ENCODE data around the gene GTPBP4.

The GTPBP4 gene

DNA sequence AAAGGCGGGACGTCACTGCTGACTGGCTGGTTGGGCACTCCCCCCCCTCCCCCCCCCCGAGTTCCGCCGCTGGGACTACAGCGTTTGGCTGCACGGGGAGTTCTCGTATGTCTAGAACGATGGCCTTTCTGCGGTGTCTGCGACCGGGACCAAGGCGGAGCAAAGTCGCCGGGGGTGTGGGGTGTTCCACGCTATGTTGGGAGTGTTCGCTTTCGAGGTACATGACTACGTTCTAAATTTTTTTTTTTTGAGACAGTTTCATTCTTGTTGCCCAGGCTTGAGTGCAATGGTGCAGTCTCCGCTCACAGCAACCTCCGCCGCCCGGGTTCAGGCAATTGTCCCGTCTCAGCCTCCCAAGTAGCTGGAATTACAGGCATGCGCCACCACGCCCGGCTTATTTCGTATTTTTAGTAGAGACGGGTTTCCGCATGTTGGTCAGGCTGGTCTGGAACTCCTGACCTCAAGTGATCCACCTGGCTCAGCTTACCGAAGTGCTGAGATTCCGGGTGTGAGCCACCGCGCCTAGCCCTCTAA is 61.3 kb downstream of the GTPBP4 start:
- H3K36me3 ChIP-seq (ENCODE audit: control insufficient read depth, insufficient read depth, low read length): peaks cover 5% of the 10 kb centered on the region
- H3K9me3 ChIP-seq (ENCODE audit: control insufficient read depth, low read length): no peaks in the 10 kb centered on the region
- no peaks in the 10 kb centered on the region for H3K27me3 ChIP-seq (ENCODE audit: control insufficient read depth, insufficient read depth, low read length, poor library complexity, severe bottlenecking)
- H3K4me3 ChIP-seq (ENCODE audit: insufficient read depth, low read depth, low read length): peak overlapping the region; percentile 95
- 1% methylated on average over 33 to 34 of the region's 34 CpGs for WGBS, 2 experiments
- peak overlapping the region; percentile 99 for H3K27ac ChIP-seq (ENCODE audit: insufficient read depth, low read depth, low read length, poor library complexity, severe bottlenecking)
- peaks cover 7% of the 10 kb centered on the region for H3K4me1 ChIP-seq (ENCODE audit: control insufficient read depth, insufficient read depth, low read length)

DNA sequence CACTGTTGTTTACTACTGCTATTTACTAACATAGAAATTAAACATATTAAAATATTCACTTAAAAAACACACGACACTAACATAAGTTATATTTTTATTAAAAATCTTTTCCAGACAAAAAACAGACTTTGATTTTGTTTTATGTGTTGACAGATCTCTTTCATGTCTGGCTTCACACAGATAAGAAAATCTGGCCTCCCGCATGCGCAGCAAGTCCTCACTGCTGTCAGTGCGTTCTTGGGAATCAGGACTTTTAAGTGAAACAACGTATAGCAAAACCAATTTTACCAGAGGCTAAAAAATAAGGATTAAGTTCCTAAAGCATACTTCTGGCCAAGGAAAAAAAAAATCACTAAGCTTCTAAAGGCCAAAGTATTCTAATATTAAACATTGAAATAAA is 61.9 kb downstream of the GTPBP4 start:
- Histone ChIP-seq H3K27me3 (ENCODE audit: control insufficient read depth, insufficient read depth, low read length, poor library complexity, severe bottlenecking) (no peaks in the 10 kb centered on the region), H3K4me3 (ENCODE audit: insufficient read depth, low read depth, low read length) (peak overlapping the region; percentile 95), H3K9me3 (ENCODE audit: control insufficient read depth, low read length) (no peaks in the 10 kb centered on the region), H3K36me3 (ENCODE audit: control insufficient read depth, insufficient read depth, low read length) (peaks cover 5% of the 10 kb centered on the region), H3K4me1 (ENCODE audit: control insufficient read depth, insufficient read depth, low read length) (peaks cover 13% of the 10 kb centered on the region), H3K27ac (ENCODE audit: insufficient read depth, low read depth, low read length, poor library complexity, severe bottlenecking) (no peak overlapping the region)
- WGBS, 2 experiments: 31 to 36% methylated on average over 5 of the region's 5 CpGs

DNA sequence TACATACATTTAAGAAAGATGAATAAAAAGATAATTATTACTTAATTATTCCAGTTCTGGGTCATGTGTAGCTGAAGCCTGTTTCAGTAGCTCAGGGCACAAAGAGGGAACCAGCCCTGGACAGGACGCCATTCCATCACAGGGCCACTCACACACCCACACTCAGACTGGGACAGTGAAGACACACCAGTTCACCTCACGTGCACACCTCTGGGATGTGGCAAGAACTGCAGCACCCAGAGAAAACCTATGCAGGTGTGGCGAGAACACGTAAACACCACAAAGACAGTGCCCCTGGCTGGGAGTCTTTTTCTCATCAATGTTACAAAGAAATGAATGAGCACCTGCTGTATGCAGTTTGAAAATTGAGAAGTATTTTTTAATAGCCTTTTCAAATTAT is 62.3 kb downstream of the GTPBP4 start:
- no peaks in the 10 kb centered on the region for H3K9me3 ChIP-seq (ENCODE audit: control insufficient read depth, low read length)
- peaks cover 5% of the 10 kb centered on the region for H3K36me3 ChIP-seq (ENCODE audit: control insufficient read depth, insufficient read depth, low read length)
- 64 to 69% methylated on average over 4 of the region's 4 CpGs for WGBS, 2 experiments

DNA sequence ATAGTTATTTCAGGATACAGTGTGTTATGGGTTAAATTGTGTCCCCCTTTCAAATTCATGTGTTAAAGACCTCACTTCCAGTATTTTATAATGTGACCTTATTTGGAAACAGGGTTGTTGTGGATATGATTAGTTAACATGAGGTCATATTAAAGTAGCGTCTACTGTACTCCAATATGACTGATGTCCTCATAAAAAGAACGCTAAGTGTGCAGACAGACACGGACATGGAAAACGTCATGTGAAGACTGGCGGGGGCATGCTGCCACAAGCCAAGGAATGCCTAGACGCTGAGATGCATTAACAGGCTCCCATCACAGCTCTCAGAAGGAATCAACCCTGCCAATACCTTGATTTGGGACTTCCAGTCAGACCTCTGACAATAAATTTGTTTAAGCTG is 66.5 kb downstream of the GTPBP4 start:
- H3K36me3 ChIP-seq (ENCODE audit: control insufficient read depth, insufficient read depth, low read length): peaks cover 5% of the 10 kb centered on the region
- no peak overlapping the region for H3K27ac ChIP-seq (ENCODE audit: insufficient read depth, low read depth, low read length, poor library complexity, severe bottlenecking)
- peaks cover 16% of the 10 kb centered on the region for H3K4me1 ChIP-seq (ENCODE audit: control insufficient read depth, insufficient read depth, low read length)
- H3K4me3 ChIP-seq (ENCODE audit: insufficient read depth, low read depth, low read length): no peak overlapping the region
- no peaks in the 10 kb centered on the region for H3K27me3 ChIP-seq (ENCODE audit: control insufficient read depth, insufficient read depth, low read length, poor library complexity, severe bottlenecking)
- no peaks in the 10 kb centered on the region for H3K9me3 ChIP-seq (ENCODE audit: control insufficient read depth, low read length)
- WGBS, 2 experiments: 91 to 93% methylated on average over 6 of the region's 6 CpGs

More for the DNA sequence above, 62.3 kb downstream of the GTPBP4 start:
- H3K4me1 ChIP-seq (ENCODE audit: control insufficient read depth, insufficient read depth, low read length): peaks cover 16% of the 10 kb centered on the region
- H3K27ac ChIP-seq (ENCODE audit: insufficient read depth, low read depth, low read length, poor library complexity, severe bottlenecking): no peak overlapping the region
- H3K27me3 ChIP-seq (ENCODE audit: control insufficient read depth, insufficient read depth, low read length, poor library complexity, severe bottlenecking): no peaks in the 10 kb centered on the region
- H3K4me3 ChIP-seq (ENCODE audit: insufficient read depth, low read depth, low read length): peak overlapping the region; percentile 95

DNA sequence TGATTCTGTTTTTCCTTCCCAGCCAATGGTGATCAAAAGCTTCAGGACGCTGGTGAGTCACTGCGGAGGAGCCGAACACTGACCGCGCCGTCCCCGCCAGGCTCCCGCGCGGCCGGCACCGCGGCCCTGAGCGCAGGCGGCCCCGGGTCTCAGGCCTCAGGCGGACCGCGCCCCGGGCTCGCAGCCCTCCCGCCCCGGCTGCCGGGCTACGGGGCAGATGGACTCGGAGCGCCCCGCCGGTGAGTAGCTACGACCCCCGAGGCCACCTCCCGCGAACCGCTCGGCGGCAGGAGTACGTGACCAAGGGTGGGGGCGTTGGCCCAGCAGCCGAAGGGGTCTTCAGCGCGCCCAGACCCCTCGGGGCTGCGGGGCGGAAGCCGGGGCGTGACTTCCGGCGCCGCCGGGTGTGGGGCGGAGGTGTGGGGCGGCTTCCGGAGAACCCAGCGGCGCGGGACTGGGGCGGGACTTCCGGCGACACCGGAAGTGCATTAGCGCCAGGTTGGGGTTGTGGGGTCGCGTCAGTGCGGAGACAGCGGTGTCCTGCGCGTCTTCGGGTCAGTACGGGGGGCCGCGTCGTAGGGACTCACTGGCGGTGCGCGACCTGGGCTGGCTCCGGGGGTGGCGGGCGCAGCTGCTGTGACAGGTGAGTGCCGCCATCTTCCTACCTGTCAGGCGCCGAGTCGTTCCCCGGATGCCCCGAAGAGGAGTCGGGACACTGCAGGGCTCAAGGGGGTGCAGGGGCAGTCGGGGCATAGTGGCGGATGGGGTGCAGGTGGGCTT is 68.3 kb downstream of the GTPBP4 start, which contains the start of gene WDR37:
Gene WDR37, plus strand, starts transcription at position 60 of the 780 bp plus-strand sequence. CDS start 15,771 bp downstream, outside the sequence.
- Histone ChIP-seq H3K4me3 (ENCODE audit: insufficient read depth, low read depth, low read length) (peak within 1 kb of the TSS; percentile 94), H3K27ac (ENCODE audit: insufficient read depth, low read depth, low read length, poor library complexity, severe bottlenecking) (peak within 1 kb of the TSS; percentile 80), H3K9me3 (ENCODE audit: control insufficient read depth, low read length) (no peaks in the 10 kb centered on the region), H3K36me3 (ENCODE audit: control insufficient read depth, insufficient read depth, low read length) (peaks cover 5% of the 10 kb centered on the region), H3K27me3 (ENCODE audit: control insufficient read depth, insufficient read depth, low read length, poor library complexity, severe bottlenecking) (no peaks in the 10 kb centered on the region), H3K4me1 (ENCODE audit: control insufficient read depth, insufficient read depth, low read length) (peaks cover 11% of the 10 kb centered on the region)
- WGBS, 2 experiments: 0% methylated on average over 87 of the region's 87 CpGs

DNA sequence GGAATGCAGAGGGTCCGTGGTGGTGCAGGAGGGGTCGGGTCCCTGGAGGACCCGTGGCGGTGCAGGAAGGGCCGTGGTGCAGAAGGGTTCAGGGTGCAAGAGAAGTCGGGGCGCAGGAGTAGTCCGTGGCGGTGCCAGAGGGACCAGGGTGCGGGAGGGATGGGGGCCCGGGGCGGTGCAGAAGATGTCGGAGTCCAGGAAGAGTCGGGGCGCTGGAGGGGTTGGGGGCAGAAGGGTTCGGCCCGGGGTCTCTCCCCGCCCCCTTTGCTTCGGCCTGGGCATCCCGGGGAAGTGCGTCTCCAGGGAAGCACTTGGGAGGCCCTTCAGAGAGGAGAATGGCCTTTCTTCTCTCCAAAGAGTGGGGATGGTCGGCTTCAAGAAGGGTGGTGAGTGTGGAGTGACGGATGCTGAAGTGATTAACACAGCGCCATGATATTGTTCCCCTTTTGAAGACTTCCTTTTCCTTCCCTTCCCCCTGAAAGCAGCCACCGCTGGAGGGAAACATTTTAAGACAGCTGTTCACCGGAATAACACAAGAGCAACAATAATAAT is 68.9 kb downstream of the GTPBP4 start:
- no peaks in the 10 kb centered on the region for H3K9me3 ChIP-seq (ENCODE audit: control insufficient read depth, low read length)
- H3K4me1 ChIP-seq (ENCODE audit: control insufficient read depth, insufficient read depth, low read length): peaks cover 11% of the 10 kb centered on the region
- H3K36me3 ChIP-seq (ENCODE audit: control insufficient read depth, insufficient read depth, low read length): peaks cover 5% of the 10 kb centered on the region
- no peak overlapping the region for H3K27ac ChIP-seq (ENCODE audit: insufficient read depth, low read depth, low read length, poor library complexity, severe bottlenecking)
- no peaks in the 10 kb centered on the region for H3K27me3 ChIP-seq (ENCODE audit: control insufficient read depth, insufficient read depth, low read length, poor library complexity, severe bottlenecking)
- H3K4me3 ChIP-seq (ENCODE audit: insufficient read depth, low read depth, low read length): peak overlapping the region; percentile 94
- 2% methylated on average over 25 to 26 of the region's 26 CpGs for WGBS, 2 experiments

DNA sequence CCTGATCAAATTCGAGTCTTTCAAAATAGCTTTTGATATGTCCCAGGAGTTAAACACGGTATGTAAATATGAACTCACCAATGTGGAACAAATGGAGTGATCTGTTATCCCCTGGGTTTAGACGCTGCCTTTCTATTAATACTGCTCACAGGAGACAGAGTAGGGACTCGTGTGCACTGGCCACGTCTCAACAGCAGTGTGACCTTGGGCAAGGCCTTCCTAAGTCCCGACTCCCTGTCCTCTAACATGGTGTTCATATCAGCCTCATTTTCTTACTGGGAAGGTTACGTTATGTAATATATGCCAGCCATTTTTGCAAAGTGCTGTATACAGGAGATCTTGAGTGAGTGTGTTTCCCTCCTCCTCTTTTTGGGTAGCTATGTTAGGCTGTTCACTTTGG is 69.8 kb downstream of the GTPBP4 start:
- no peak overlapping the region for H3K27ac ChIP-seq (ENCODE audit: insufficient read depth, low read depth, low read length, poor library complexity, severe bottlenecking)
- no peak overlapping the region for H3K4me3 ChIP-seq (ENCODE audit: insufficient read depth, low read depth, low read length)
- no peaks in the 10 kb centered on the region for H3K9me3 ChIP-seq (ENCODE audit: control insufficient read depth, low read length)
- peaks cover 5% of the 10 kb centered on the region for H3K36me3 ChIP-seq (ENCODE audit: control insufficient read depth, insufficient read depth, low read length)
- WGBS, 2 experiments: 92 to 94% methylated on average over 7 of the region's 7 CpGs
- H3K27me3 ChIP-seq (ENCODE audit: control insufficient read depth, insufficient read depth, low read length, poor library complexity, severe bottlenecking): no peaks in the 10 kb centered on the region
- peaks cover 11% of the 10 kb centered on the region for H3K4me1 ChIP-seq (ENCODE audit: control insufficient read depth, insufficient read depth, low read length)

DNA sequence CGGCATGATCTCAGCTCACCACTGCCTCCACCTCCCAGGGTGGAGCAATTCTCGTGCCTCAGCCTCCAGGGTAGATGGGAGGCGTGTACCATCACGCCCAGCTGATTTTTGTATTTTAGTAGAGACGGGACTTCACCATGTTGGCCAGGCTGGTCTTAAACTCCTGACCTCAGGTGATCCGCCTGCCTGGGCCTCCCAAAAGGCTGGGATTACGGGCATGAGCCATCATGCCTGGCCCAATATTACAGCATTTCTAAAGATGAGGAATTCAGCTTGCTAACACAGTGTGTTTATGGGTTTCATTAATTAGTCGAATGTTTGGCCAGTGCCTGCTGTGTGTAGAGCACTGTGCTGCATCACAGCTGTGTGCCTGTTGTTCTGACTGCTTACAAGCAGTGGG is 71.7 kb downstream of the GTPBP4 start:
- Histone ChIP-seq H3K27me3 (ENCODE audit: control insufficient read depth, insufficient read depth, low read length, poor library complexity, severe bottlenecking) (no peaks in the 10 kb centered on the region), H3K4me3 (ENCODE audit: insufficient read depth, low read depth, low read length) (no peak overlapping the region), H3K27ac (ENCODE audit: insufficient read depth, low read depth, low read length, poor library complexity, severe bottlenecking) (no peak overlapping the region), H3K9me3 (ENCODE audit: control insufficient read depth, low read length) (no peaks in the 10 kb centered on the region), H3K4me1 (ENCODE audit: control insufficient read depth, insufficient read depth, low read length) (peaks cover 11% of the 10 kb centered on the region), H3K36me3 (ENCODE audit: control insufficient read depth, insufficient read depth, low read length) (no peaks in the 10 kb centered on the region)
- WGBS, 2 experiments: 90 to 94% methylated on average over 8 of the region's 8 CpGs

DNA sequence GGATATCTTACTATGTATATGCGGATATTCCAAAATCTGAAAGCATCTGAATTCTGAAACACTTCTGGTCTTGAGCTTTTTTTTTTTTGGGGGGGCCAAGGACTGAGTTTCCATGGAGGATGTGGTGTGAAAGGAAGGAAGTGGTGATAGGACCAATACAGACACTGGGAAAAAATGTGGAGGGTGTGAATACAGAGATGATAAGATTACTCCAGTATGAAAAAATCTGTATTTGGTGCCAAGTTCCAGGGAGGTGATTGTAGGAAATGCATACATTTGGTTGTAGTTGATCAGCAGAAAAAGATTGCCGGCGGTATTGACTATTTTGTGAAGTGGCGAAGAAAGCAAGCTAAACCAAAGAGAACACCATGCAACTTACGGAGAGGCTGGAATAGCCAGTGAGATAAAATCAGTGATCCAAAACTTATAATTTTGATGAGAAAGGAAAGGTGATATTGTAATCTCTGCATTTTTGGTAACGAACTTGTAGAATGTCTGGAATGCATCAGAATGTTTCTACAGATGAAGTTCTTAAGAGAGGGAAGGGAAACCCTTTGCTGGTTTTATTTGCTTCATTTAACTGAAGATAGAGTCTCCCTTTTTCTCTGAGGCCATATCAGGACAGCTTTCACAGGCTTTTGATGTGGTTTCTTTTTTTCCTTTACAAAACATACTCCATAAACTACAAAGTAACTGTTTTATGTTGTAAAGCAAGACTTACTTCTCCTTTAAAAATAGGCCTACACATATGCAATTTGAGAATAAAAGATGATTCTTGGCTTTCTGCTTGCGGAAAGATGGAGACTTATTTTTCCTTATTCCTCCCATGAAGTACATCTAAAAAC is 73.9 kb downstream of the GTPBP4 start:
- Histone ChIP-seq H3K9me3 (ENCODE audit: control insufficient read depth, low read length) (no peaks in the 10 kb centered on the region), H3K27me3 (ENCODE audit: control insufficient read depth, insufficient read depth, low read length, poor library complexity, severe bottlenecking) (no peaks in the 10 kb centered on the region), H3K27ac (ENCODE audit: insufficient read depth, low read depth, low read length, poor library complexity, severe bottlenecking) (no peak overlapping the region), H3K4me3 (ENCODE audit: insufficient read depth, low read depth, low read length) (no peak overlapping the region), H3K36me3 (ENCODE audit: control insufficient read depth, insufficient read depth, low read length) (no peaks in the 10 kb centered on the region), H3K4me1 (ENCODE audit: control insufficient read depth, insufficient read depth, low read length) (peaks cover 6% of the 10 kb centered on the region)
- WGBS, 2 experiments: 95 to 96% methylated on average over 7 of the region's 7 CpGs
